Sigmoid colon (tissue), 7 donors: ENCODE results near the gene CPOX. TPM values are rescaled to one million over a fixed set of nuclear protein-coding genes. Genes with fewer than 3 reads are reported as not detected.
"Not testable (repeated sequence)": the region's sequence is repeated elsewhere in the genome, so short reads cannot be mapped to it uniquely, and the experiment has no call there.

Source experiments
- DNase-seq: peaks from one replicate; pipeline ENCODE4 v3.0.0-alpha.2; 2019
- H3K27ac ChIP-seq, 4 donors: fragments of 200-600 bp; sonication (generic); one replicate each; pipeline ENCODE4 v1.5.1; 2016 to 2019; ENCODE audit warnings: mild to moderate bottlenecking in 1 of 4
- H3K27me3 ChIP-seq, 3 donors: fragments of 200-600 bp; sonication (generic); one replicate each; pipeline ENCODE4 v1.5.1; 2019; ENCODE audit warnings: mild to moderate bottlenecking in 1 of 3
- H3K36me3 ChIP-seq, 4 donors: fragments of 200-600 bp; sonication (generic); one replicate each; pipeline ENCODE4 v1.5.1; 2016 to 2019
- H3K4me1 ChIP-seq, 4 donors: fragments of 200-600 bp; sonication (generic); one replicate each; pipeline ENCODE4 v1.5.1; 2017 to 2019
- H3K4me3 ChIP-seq, 4 donors: fragments of 200-600 bp; sonication (generic); one replicate each; pipeline ENCODE4 v1.5.1; 2017 to 2019; ENCODE audit warnings: mild to moderate bottlenecking in 2 of 4, moderate library complexity in 1 of 4
- H3K9me3 ChIP-seq, 4 donors: fragments of 200-600 bp in 3 of 4; sonication (generic) in 3 of 4; one replicate each; pipeline versions ENCODE4 v1.5.1 to v1.6.1; 2013 to 2019
- EP300 ChIP-seq, 4 donors: sonication (generic); formaldehyde crosslinking; IDR thresholded peaks; one replicate each; pipeline ENCODE4 v1.6.1; 2017; ENCODE audit warnings: antibody characterized with exemption in 4 of 4
- POLR2A ChIP-seq, 2 donors: fragments of 450-650 bp; IDR thresholded peaks; one replicate each; pipeline ENCODE4 v1.6.1; 2016; ENCODE audit warnings: antibody characterized with exemption in 2 of 2, mild to moderate bottlenecking in 2 of 2, moderate library complexity in 2 of 2
- POLR2AphosphoS5 ChIP-seq, 4 donors: sonication (generic); formaldehyde crosslinking; IDR thresholded peaks; one replicate each; pipeline ENCODE4 v1.6.1; 2017; ENCODE audit warnings: antibody characterized with exemption in 4 of 4
- WGBS, 2 donors: extraction: QIAGEN DNeasy Blood & Tissue Kit; methylation state at CpG; one replicate each; pipeline ENCODE4 v1.1.7; 2013; 5-methylcytosine and 5-hydroxymethylcytosine counted together
- intact Hi-C: fragments of 100-400 bp; cut with DNase I; formaldehyde crosslinking; loops from one replicate; pipeline ENCODE4 v1.15.1; 2023
- polyA plus RNA-seq, 3 donors: library from polyadenylated mRNA; stranded (reverse); fragments of 200-250 nt; gene quantifications; one replicate each; pipeline ENCODE4 v1.2.3, GENCODE V29; 2013
- total RNA-seq, 4 donors: library from RNA; depleted of rRNA; stranded (reverse); fragments of >200 nt; gene quantifications; one replicate each; pipeline ENCODE4 v1.1.0, GENCODE V29; 2016
- TF ChIP-seq, protein P1 (sequence below), 4 experiments: fragments of 450-650 bp in 3 of 4; fragments of 200-600 bp in 1 of 4; IDR thresholded peaks; one replicate each; pipeline ENCODE4 v1.5.1; 2016 to 2019; ENCODE audit warnings: antibody characterized with exemption in 4 of 4, mild to moderate bottlenecking in 3 of 4, moderate library complexity in 2 of 4
- donor health status: healthy with polysubstance abuse.
- donor health status: Bipolar disorder and iron deficiency.
- donor health status: healthy.

The CPOX gene
- total RNA-seq (10 to 100 TPM; 15.3 to 32.7 (median 17.3) TPM), polyA plus RNA-seq (10 to 100 TPM in 1 of 3 donors, 1 to 10 TPM in 2; 4.2 to 11.8 (median 6.7) TPM)

DNA sequence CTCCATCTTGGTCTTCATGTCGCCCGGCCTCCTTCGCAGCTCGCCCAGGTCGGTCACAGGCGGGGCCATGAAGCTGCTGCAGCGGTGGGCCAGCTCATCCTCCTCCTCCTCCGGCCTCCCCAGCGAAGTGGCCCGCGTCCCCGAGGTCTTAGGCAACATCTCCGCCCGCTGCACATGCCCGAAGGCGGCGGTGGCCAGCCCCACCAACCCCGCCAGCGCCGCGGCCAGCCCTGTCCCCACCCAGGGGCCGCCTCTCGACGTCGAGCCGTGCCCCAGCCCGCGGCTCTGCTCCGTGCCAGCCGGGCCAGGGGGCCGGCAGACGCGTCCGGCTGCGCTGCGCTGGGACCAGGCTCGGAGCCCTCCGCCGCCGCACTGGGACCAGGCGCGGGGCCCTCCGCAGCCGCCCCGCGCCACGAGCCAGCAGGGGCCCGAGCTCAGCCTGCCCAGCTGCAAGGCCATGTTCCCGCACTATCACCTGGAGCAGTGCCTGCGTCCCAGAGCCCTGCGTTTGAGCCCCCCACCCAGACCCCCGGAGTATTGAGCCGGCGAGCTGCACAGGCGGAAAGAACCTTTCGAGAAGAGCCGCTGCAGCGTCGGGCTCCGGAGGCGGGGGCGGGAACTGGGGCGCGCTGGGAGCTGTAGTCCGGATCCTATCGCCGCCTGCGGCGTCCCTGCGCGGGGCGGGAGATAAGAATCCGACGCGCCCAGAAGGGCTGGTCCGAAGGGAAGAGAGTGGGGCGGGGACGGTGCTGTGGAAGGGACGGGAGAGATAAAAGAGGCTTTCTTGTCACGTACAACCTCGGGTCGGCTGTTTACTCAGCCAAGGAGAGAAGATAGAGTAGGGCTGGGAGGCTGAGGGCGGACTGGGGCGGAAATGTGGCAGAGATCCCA lies at the start of gene CPOX:
Gene CPOX (minus strand): TSS at position 566 of the 891 bp plus-strand sequence. CDS start 107 bp downstream, at position 459.
- TF ChIP-seq, protein P1, sequence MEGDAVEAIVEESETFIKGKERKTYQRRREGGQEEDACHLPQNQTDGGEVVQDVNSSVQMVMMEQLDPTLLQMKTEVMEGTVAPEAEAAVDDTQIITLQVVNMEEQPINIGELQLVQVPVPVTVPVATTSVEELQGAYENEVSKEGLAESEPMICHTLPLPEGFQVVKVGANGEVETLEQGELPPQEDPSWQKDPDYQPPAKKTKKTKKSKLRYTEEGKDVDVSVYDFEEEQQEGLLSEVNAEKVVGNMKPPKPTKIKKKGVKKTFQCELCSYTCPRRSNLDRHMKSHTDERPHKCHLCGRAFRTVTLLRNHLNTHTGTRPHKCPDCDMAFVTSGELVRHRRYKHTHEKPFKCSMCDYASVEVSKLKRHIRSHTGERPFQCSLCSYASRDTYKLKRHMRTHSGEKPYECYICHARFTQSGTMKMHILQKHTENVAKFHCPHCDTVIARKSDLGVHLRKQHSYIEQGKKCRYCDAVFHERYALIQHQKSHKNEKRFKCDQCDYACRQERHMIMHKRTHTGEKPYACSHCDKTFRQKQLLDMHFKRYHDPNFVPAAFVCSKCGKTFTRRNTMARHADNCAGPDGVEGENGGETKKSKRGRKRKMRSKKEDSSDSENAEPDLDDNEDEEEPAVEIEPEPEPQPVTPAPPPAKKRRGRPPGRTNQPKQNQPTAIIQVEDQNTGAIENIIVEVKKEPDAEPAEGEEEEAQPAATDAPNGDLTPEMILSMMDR (IDR thresholded peaks at IDR 0.05): no peak
- peak in 1 of 2 donors; percentile 17 for TF ChIP-seq POLR2A (IDR thresholded peaks at IDR 0.05)
- TF ChIP-seq EP300 (IDR thresholded peaks at IDR 0.05): no peak
- peak; percentile 33 to 65 (median 57) for TF ChIP-seq POLR2AphosphoS5 (IDR thresholded peaks at IDR 0.05)
- Histone ChIP-seq H3K27me3 (no peaks in the 10 kb centered on the region), H3K4me1 (peaks cover 0 to 18% (median 14%) of the 10 kb centered on the region in 4 donors), H3K9me3 (no peaks in the 10 kb centered on the region), H3K36me3 (peaks cover 0 to 26% (median 8%) of the 10 kb centered on the region in 4 donors), H3K4me3 (peak within 1 kb of the TSS; percentile 70 to 87 (median 78)), H3K27ac (peak within 1 kb of the TSS; percentile 80 to 85 (median 82))
- intact Hi-C loops: loop anchor here (1.0 kb wide), 1 partner anchor 70 kb away; no protein-coding TSS in a partner anchor
- WGBS, 2 donors: 0% methylated on average over 84 of the region's 84 CpGs
- DNase-seq: peak; percentile 92

GRCh38 chr3:98642769-98643168 lies 49.4 kb upstream of the CPOX start:
- H3K27me3 ChIP-seq, H3K36me3 ChIP-seq, H3K9me3 ChIP-seq, H3K27ac ChIP-seq, H3K4me1 ChIP-seq, H3K4me3 ChIP-seq, intact Hi-C loops, DNase-seq: not testable (repeated sequence)
- 82 to 85% methylated on average over 9 of the region's 9 CpGs for WGBS, 2 donors

DNA sequence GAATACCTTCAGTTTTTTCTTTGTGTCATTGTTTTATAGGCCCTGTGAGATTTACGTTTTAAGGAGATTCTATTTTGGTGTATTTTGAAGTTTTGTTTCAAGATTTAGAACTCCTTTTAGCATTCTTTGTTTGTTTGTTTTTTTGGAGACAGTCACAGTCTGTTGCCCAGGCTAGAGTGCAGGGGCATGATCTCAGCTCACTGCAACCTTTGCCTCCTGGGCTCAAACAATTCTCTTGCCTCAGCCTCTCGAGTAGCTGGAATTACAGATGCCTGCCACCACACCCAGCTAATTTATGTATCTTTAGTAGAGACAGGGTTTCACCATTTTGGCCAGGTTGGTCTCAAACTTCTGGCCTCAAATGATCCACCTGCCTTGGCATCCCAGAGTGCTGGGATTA lies 48.3 kb upstream of the CPOX start:
- H3K27me3 ChIP-seq, H3K27ac ChIP-seq, intact Hi-C loops, H3K9me3 ChIP-seq, DNase-seq, H3K36me3 ChIP-seq, H3K4me1 ChIP-seq, H3K4me3 ChIP-seq: not testable (repeated sequence)
- WGBS, 2 donors: 36 to 76% methylated on average over 2 of the region's 2 CpGs

GRCh38 chr3:98638515-98638914 lies 45.1 kb upstream of the CPOX start:
- H3K4me3 ChIP-seq, H3K27me3 ChIP-seq, H3K9me3 ChIP-seq, H3K36me3 ChIP-seq, H3K4me1 ChIP-seq, intact Hi-C loops, DNase-seq, H3K27ac ChIP-seq: not testable (repeated sequence)
- WGBS, 2 donors: 23 to 77% methylated on average over 2 of the region's 2 CpGs

GRCh38 chr3:98630416-98630815 lies 37.0 kb upstream of the CPOX start:
- H3K9me3 ChIP-seq: no peaks in the 10 kb centered on the region
- WGBS, 2 donors: 92 to 93% methylated on average over 3 of the region's 3 CpGs
- no peak overlapping the region for H3K4me3 ChIP-seq
- TF ChIP-seq EP300 (IDR thresholded peaks at IDR 0.05) (no peak), POLR2AphosphoS5 (IDR thresholded peaks at IDR 0.05) (no peak), POLR2A (IDR thresholded peaks at IDR 0.05) (no peak)
- TF ChIP-seq, protein P1 (IDR thresholded peaks at IDR 0.05): no peak
- H3K27ac ChIP-seq: no peak overlapping the region
- intact Hi-C loops: no loop called here
- no peaks in the 10 kb centered on the region for H3K36me3 ChIP-seq
- no peak for DNase-seq
- no peaks in the 10 kb centered on the region for H3K27me3 ChIP-seq
- no peaks in the 10 kb centered on the region for H3K4me1 ChIP-seq

- TF ChIP-seq POLR2AphosphoS5 (IDR thresholded peaks at IDR 0.05): no peak
- no peaks in the 10 kb centered on the region for H3K36me3 ChIP-seq
- no peak for DNase-seq
- H3K27me3 ChIP-seq: no peaks in the 10 kb centered on the region
- intact Hi-C loops: no loop called here
- H3K9me3 ChIP-seq: no peaks in the 10 kb centered on the region
- H3K27ac ChIP-seq: no peak overlapping the region
- H3K4me3 ChIP-seq: no peak overlapping the region
- H3K4me1 ChIP-seq: no peaks in the 10 kb centered on the region
Measured at GRCh38 chr3:98628317-98628716, 34.9 kb upstream of the CPOX start.
